ACC112 (cell line): ENCODE data around the gene TRIM72.

Experiments used
- H2AFZ ChIP-seq: fragments of 200-600 bp; sonication (generic); one replicate; pipeline ENCODE4 v1.6.0; 2017; ENCODE audit warnings: antibody characterized with exemption, low read length; ENCODE audit not compliant: unreplicated experiment
- H3K27ac ChIP-seq: fragments of 200-600 bp; sonication (generic); 2 replicates; pipeline ENCODE4 v1.5.1; 2014; ENCODE audit warnings: low read depth, mild to moderate bottlenecking, antibody characterized with exemption, low read length, moderate library complexity
- H3K27me3 ChIP-seq: fragments of 200-600 bp; sonication (generic); 2 replicates; pipeline ENCODE4 v1.6.1; 2014; ENCODE audit warnings: mild to moderate bottlenecking, antibody characterized with exemption, low read length, moderate library complexity, mixed read lengths; ENCODE audit not compliant: insufficient read depth
- H3K36me3 ChIP-seq: fragments of 200-600 bp; sonication (generic); 2 replicates; pipeline ENCODE4 v1.6.1; 2016; ENCODE audit warnings: mild to moderate bottlenecking, antibody characterized with exemption, low read length, moderate library complexity, mixed read lengths; ENCODE audit not compliant: insufficient read depth
- H3K4me1 ChIP-seq: fragments of 200-600 bp; sonication (generic); one replicate; pipeline ENCODE4 v1.6.1; 2016; ENCODE audit warnings: low read length, mixed read lengths; ENCODE audit not compliant: insufficient read depth, unreplicated experiment, control insufficient read depth
- H3K4me3 ChIP-seq: fragments of 200-600 bp; sonication (generic); 2 replicates; pipeline ENCODE4 v1.5.1; 2014; ENCODE audit warnings: mild to moderate bottlenecking, low read depth, low read length
- H3K79me2 ChIP-seq: fragments of 200-600 bp; sonication (generic); one replicate; pipeline ENCODE4 v1.6.0; 2016; ENCODE audit warnings: low read length; ENCODE audit not compliant: control insufficient read depth, unreplicated experiment, insufficient read depth

TRIM72 gene

GRCh38 chr16:31216422-31217135 is 2.7 kb downstream of the TRIM72 start, which contains the start of gene PYDC1:
TSS of gene PYDC1 (minus strand) at chr16:31217135. CDS start at chr16:31217028, 107 bp downstream.
- H3K36me3 ChIP-seq: no peaks in the 10 kb centered on the region
- no peak within 1 kb of the TSS for H3K4me3 ChIP-seq
- peaks cover 8% of the 10 kb centered on the region for H3K4me1 ChIP-seq
- H3K79me2 ChIP-seq: no peaks in the 10 kb centered on the region
- no peak within 1 kb of the TSS for H2AFZ ChIP-seq
- peaks cover 60% of the 10 kb centered on the region for H3K27me3 ChIP-seq
- no peak within 1 kb of the TSS for H3K27ac ChIP-seq

GRCh38 chr16:31217136-31217530 is 3.2 kb downstream of the TRIM72 start:
- Histone ChIP-seq H3K4me1 (peaks cover 8% of the 10 kb centered on the region), H3K36me3 (no peaks in the 10 kb centered on the region), H3K4me3 (no peak overlapping the region), H3K79me2 (no peaks in the 10 kb centered on the region), H2AFZ (no peak overlapping the region), H3K27ac (no peak overlapping the region), H3K27me3 (peaks cover 60% of the 10 kb centered on the region)

GRCh38 chr16:31219154-31219741 is 5.3 kb downstream of the TRIM72 start:
- Histone ChIP-seq H3K36me3 (no peaks in the 10 kb centered on the region), H3K27me3 (peaks cover 48% of the 10 kb centered on the region), H3K4me3 (no peak overlapping the region), H3K4me1 (peaks cover 8% of the 10 kb centered on the region), H3K79me2 (no peaks in the 10 kb centered on the region), H3K27ac (no peak overlapping the region), H2AFZ (no peak overlapping the region)

- H3K4me3 ChIP-seq: no peak overlapping the region
- H3K36me3 ChIP-seq: no peaks in the 10 kb centered on the region
- H3K27ac ChIP-seq: no peak overlapping the region
- H2AFZ ChIP-seq: no peak overlapping the region
- no peaks in the 10 kb centered on the region for H3K79me2 ChIP-seq
- H3K4me1 ChIP-seq: no peaks in the 10 kb centered on the region
- peaks cover 27% of the 10 kb centered on the region for H3K27me3 ChIP-seq
Observed at GRCh38 chr16:31221357-31222160, 7.6 kb downstream of the TRIM72 start.

- H3K4me3 ChIP-seq: no peak overlapping the region
- no peak overlapping the region for H2AFZ ChIP-seq
- no peaks in the 10 kb centered on the region for H3K36me3 ChIP-seq
- peaks cover 13% of the 10 kb centered on the region for H3K27me3 ChIP-seq
- no peaks in the 10 kb centered on the region for H3K79me2 ChIP-seq
- H3K27ac ChIP-seq: no peak overlapping the region
- H3K4me1 ChIP-seq: no peaks in the 10 kb centered on the region
Observed at GRCh38 chr16:31223044-31223443, 9.1 kb downstream of the TRIM72 start.

GRCh38 chr16:31224092-31224955 is 10.4 kb downstream of the TRIM72 start:
- Histone ChIP-seq H3K79me2 (no peaks in the 10 kb centered on the region), H3K36me3 (no peaks in the 10 kb centered on the region), H3K27me3 (peaks cover 7% of the 10 kb centered on the region), H3K4me1 (peaks cover 3% of the 10 kb centered on the region), H3K27ac (no peak overlapping the region), H2AFZ (no peak overlapping the region), H3K4me3 (no peak overlapping the region)

GRCh38 chr16:31225193-31225592 is 11.3 kb downstream of the TRIM72 start:
- H3K27me3 ChIP-seq: peaks cover 7% of the 10 kb centered on the region
- no peak overlapping the region for H2AFZ ChIP-seq
- H3K27ac ChIP-seq: no peak overlapping the region
- peaks cover 3% of the 10 kb centered on the region for H3K4me1 ChIP-seq
- no peak overlapping the region for H3K4me3 ChIP-seq
- no peaks in the 10 kb centered on the region for H3K36me3 ChIP-seq
- no peaks in the 10 kb centered on the region for H3K79me2 ChIP-seq

- Histone ChIP-seq H3K27ac (no peak overlapping the region), H3K4me3 (no peak overlapping the region), H3K79me2 (no peaks in the 10 kb centered on the region), H3K36me3 (no peaks in the 10 kb centered on the region), H2AFZ (no peak overlapping the region), H3K4me1 (peaks cover 3% of the 10 kb centered on the region), H3K27me3 (no peaks in the 10 kb centered on the region)
Observed at GRCh38 chr16:31228206-31228605, 14.3 kb downstream of the TRIM72 start.

- H3K4me3 ChIP-seq: no peak overlapping the region
- no peaks in the 10 kb centered on the region for H3K79me2 ChIP-seq
- no peak overlapping the region for H3K27ac ChIP-seq
- peaks cover 3% of the 10 kb centered on the region for H3K4me1 ChIP-seq
- no peak overlapping the region for H2AFZ ChIP-seq
- H3K36me3 ChIP-seq: no peaks in the 10 kb centered on the region
- 0 out of 2 replicates have a peak, but pooled peaks cover 3% of the 10 kb centered on the region for H3K27me3 ChIP-seq
Observed at GRCh38 chr16:31229501-31229900, 15.6 kb downstream of the TRIM72 start.

GRCh38 chr16:31238041-31238440 is 24.1 kb downstream of the TRIM72 start:
- H2AFZ ChIP-seq: no peak overlapping the region
- no peak overlapping the region for H3K4me3 ChIP-seq
- no peaks in the 10 kb centered on the region for H3K36me3 ChIP-seq
- H3K4me1 ChIP-seq: no peaks in the 10 kb centered on the region
- H3K27me3 ChIP-seq: peaks cover 45% of the 10 kb centered on the region
- no peaks in the 10 kb centered on the region for H3K79me2 ChIP-seq
- H3K27ac ChIP-seq: no peak overlapping the region
